Measurements from ENCODE around the gene HID1.

The HID1 gene

GRCh38 chr17:74964246-74964761 lies 8.3 kb downstream of the HID1 start:
- H3K36me3 Mint-ChIP-seq (ENCODE audit: low read depth): no peaks in the 10 kb centered on the region
- H3K4me3 Mint-ChIP-seq: no peak overlapping the region
- H3K27ac Mint-ChIP-seq: no peak overlapping the region
- H3K4me1 Mint-ChIP-seq (ENCODE audit: low read depth): peaks cover 7% of the 10 kb centered on the region
- H3K9me3 Mint-ChIP-seq: no peaks in the 10 kb centered on the region
- H3K27me3 Mint-ChIP-seq: no peaks in the 10 kb centered on the region

- H3K4me1 Mint-ChIP-seq (ENCODE audit: low read depth): peaks cover 7% of the 10 kb centered on the region
Observed at GRCh38 chr17:74963656-74964055, 8.9 kb downstream of the HID1 start.

GRCh38 chr17:74962622-74963394 lies 9.8 kb downstream of the HID1 start:
- Mint-ChIP-seq H3K9me3 (no peaks in the 10 kb centered on the region), H3K27ac (no peak overlapping the region), H3K27me3 (no peaks in the 10 kb centered on the region), H3K4me1 (ENCODE audit: low read depth) (peaks cover 7% of the 10 kb centered on the region), H3K4me3 (no peak overlapping the region), H3K36me3 (ENCODE audit: low read depth) (no peaks in the 10 kb centered on the region)

More at GRCh38 chr17:74963656-74964055, 8.9 kb downstream of the HID1 start:
- Mint-ChIP-seq H3K4me3 (no peak overlapping the region), H3K9me3 (no peaks in the 10 kb centered on the region), H3K27ac (no peak overlapping the region), H3K36me3 (ENCODE audit: low read depth) (no peaks in the 10 kb centered on the region), H3K27me3 (no peaks in the 10 kb centered on the region)

- Mint-ChIP-seq H3K36me3 (ENCODE audit: low read depth) (no peaks in the 10 kb centered on the region), H3K27ac (no peak overlapping the region), H3K27me3 (no peaks in the 10 kb centered on the region), H3K9me3 (no peaks in the 10 kb centered on the region), H3K4me1 (ENCODE audit: low read depth) (peaks cover 7% of the 10 kb centered on the region), H3K4me3 (no peak overlapping the region)
Observed at GRCh38 chr17:74961657-74962350, 10.8 kb downstream of the HID1 start.

GRCh38 chr17:74960570-74961342 lies 11.8 kb downstream of the HID1 start:
- peaks cover 7% of the 10 kb centered on the region for H3K4me1 Mint-ChIP-seq (ENCODE audit: low read depth)

GRCh38 chr17:74959826-74960515 lies 12.6 kb downstream of the HID1 start:
- H3K27ac Mint-ChIP-seq: no peak overlapping the region
- H3K4me3 Mint-ChIP-seq: no peak overlapping the region
- H3K36me3 Mint-ChIP-seq (ENCODE audit: low read depth): no peaks in the 10 kb centered on the region
- peaks cover 7% of the 10 kb centered on the region for H3K4me1 Mint-ChIP-seq (ENCODE audit: low read depth)
- no peaks in the 10 kb centered on the region for H3K27me3 Mint-ChIP-seq
- no peaks in the 10 kb centered on the region for H3K9me3 Mint-ChIP-seq

More at GRCh38 chr17:74960570-74961342, 11.8 kb downstream of the HID1 start:
- no peak overlapping the region for H3K4me3 Mint-ChIP-seq
- H3K27me3 Mint-ChIP-seq: no peaks in the 10 kb centered on the region
- no peaks in the 10 kb centered on the region for H3K9me3 Mint-ChIP-seq
- no peaks in the 10 kb centered on the region for H3K36me3 Mint-ChIP-seq (ENCODE audit: low read depth)
- H3K27ac Mint-ChIP-seq: no peak overlapping the region

GRCh38 chr17:74957935-74958740 lies 14.4 kb downstream of the HID1 start:
- H3K4me3 Mint-ChIP-seq: no peak overlapping the region
- H3K36me3 Mint-ChIP-seq (ENCODE audit: low read depth): no peaks in the 10 kb centered on the region
- H3K27ac Mint-ChIP-seq: no peak overlapping the region
- H3K4me1 Mint-ChIP-seq (ENCODE audit: low read depth): peaks cover 7% of the 10 kb centered on the region
- no peaks in the 10 kb centered on the region for H3K27me3 Mint-ChIP-seq
- no peaks in the 10 kb centered on the region for H3K9me3 Mint-ChIP-seq

GRCh38 chr17:74956093-74956492 lies 16.5 kb downstream of the HID1 start:
- no peak overlapping the region for H3K4me3 Mint-ChIP-seq
- H3K36me3 Mint-ChIP-seq (ENCODE audit: low read depth): no peaks in the 10 kb centered on the region
- peaks cover 3% of the 10 kb centered on the region for H3K4me1 Mint-ChIP-seq (ENCODE audit: low read depth)
- no peak overlapping the region for H3K27ac Mint-ChIP-seq
- H3K9me3 Mint-ChIP-seq: no peaks in the 10 kb centered on the region
- H3K27me3 Mint-ChIP-seq: no peaks in the 10 kb centered on the region

GRCh38 chr17:74954665-74955421 lies 17.7 kb downstream of the HID1 start:
- H3K27me3 Mint-ChIP-seq: no peaks in the 10 kb centered on the region
- no peaks in the 10 kb centered on the region for H3K36me3 Mint-ChIP-seq (ENCODE audit: low read depth)
- no peak overlapping the region for H3K4me3 Mint-ChIP-seq
- no peaks in the 10 kb centered on the region for H3K9me3 Mint-ChIP-seq
- H3K27ac Mint-ChIP-seq: no peak overlapping the region
- H3K4me1 Mint-ChIP-seq (ENCODE audit: low read depth): no peaks in the 10 kb centered on the region

- Mint-ChIP-seq H3K27me3 (no peaks in the 10 kb centered on the region), H3K4me3 (no peak overlapping the region), H3K27ac (no peak overlapping the region), H3K9me3 (no peaks in the 10 kb centered on the region), H3K36me3 (ENCODE audit: low read depth) (no peaks in the 10 kb centered on the region), H3K4me1 (ENCODE audit: low read depth) (no peaks in the 10 kb centered on the region)
Observed at GRCh38 chr17:74954115-74954514, 18.4 kb downstream of the HID1 start.

- Mint-ChIP-seq H3K4me1 (ENCODE audit: low read depth) (no peaks in the 10 kb centered on the region), H3K27me3 (no peaks in the 10 kb centered on the region), H3K36me3 (ENCODE audit: low read depth) (no peaks in the 10 kb centered on the region), H3K9me3 (no peaks in the 10 kb centered on the region), H3K27ac (no peak overlapping the region), H3K4me3 (no peak overlapping the region)
Observed at GRCh38 chr17:74953134-74953687, 19.3 kb downstream of the HID1 start.

GRCh38 chr17:74952431-74953133 lies 20.0 kb downstream of the HID1 start:
- no peaks in the 10 kb centered on the region for H3K4me1 Mint-ChIP-seq (ENCODE audit: low read depth)
- no peaks in the 10 kb centered on the region for H3K36me3 Mint-ChIP-seq (ENCODE audit: low read depth)
- H3K9me3 Mint-ChIP-seq: no peaks in the 10 kb centered on the region
- H3K27me3 Mint-ChIP-seq: no peaks in the 10 kb centered on the region
- H3K27ac Mint-ChIP-seq: no peak overlapping the region
- H3K4me3 Mint-ChIP-seq: no peak overlapping the region

Data from stimulated activated naive CD8-positive, alpha-beta T cell treated with anti-CD3 and anti-CD28 coated beads, Interleukin-15, Interleukin-2, amounts not matched to agents 100 ng/mL and 50 ng/mL, for 24 hours (primary cell).